Kidney (tissue), 14 donors: ENCODE data around the gene GATA2. TPM values are rescaled to one million over a fixed set of nuclear protein-coding genes. Genes with fewer than 3 reads are reported as not detected.

ENCODE experiments used
- DNase-seq, 5 donors: peaks; one replicate each; pipeline ENCODE4 v3.0.0-alpha.2; 2013 to 2020
- FAIRE-seq: peaks from 2 replicates; lab custom pipeline; 2012; peaks lifted over from hg19 to GRCh38; lab: Jason Lieb, UNC
- H3K27ac ChIP-seq, 2 donors: one replicate each; pipeline ENCODE4 v1.7.0; 2013; ENCODE audit warnings: low read depth in 2 of 2, low read length in 2 of 2, inconsistent platforms in 1 of 2
- H3K27me3 ChIP-seq: one replicate; pipeline ENCODE4 v1.7.1; 2013; ENCODE audit warnings: low read length, inconsistent platforms; ENCODE audit not compliant: control insufficient read depth, insufficient read depth
- H3K36me3 ChIP-seq, 3 donors: one replicate each; pipeline versions ENCODE4 v1.7.0 to v1.7.1; 2013; ENCODE audit warnings: low read length in 3 of 3, control low read depth in 1 of 3, inconsistent platforms in 1 of 3; ENCODE audit not compliant: insufficient read depth in 3 of 3, control insufficient read depth in 2 of 3
- H3K4me1 ChIP-seq, 3 donors: one replicate each; pipeline versions ENCODE4 v1.7.0 to v1.7.1; 2013; ENCODE audit warnings: low read length in 3 of 3, inconsistent platforms in 1 of 3, low read depth in 1 of 3; ENCODE audit not compliant: control insufficient read depth in 2 of 3, insufficient read depth in 2 of 3
- H3K4me3 ChIP-seq, 3 donors: one replicate each; pipeline versions ENCODE4 v1.7.0 to v1.8.1; 2013; ENCODE audit warnings: low read length in 3 of 3, control low read depth in 1 of 3, inconsistent platforms in 1 of 3
- H3K9ac ChIP-seq, 3 donors: one replicate each; pipeline versions ENCODE4 v1.7.0 to v1.7.1; 2013; ENCODE audit warnings: low read length in 3 of 3, control low read depth in 1 of 3, inconsistent platforms in 1 of 3
- H3K9me3 ChIP-seq, 3 donors: one replicate each; pipeline versions ENCODE4 v1.7.0 to v1.7.1; 2013; ENCODE audit warnings: low read length in 3 of 3, control low read depth in 1 of 3, inconsistent platforms in 1 of 3; ENCODE audit not compliant: control insufficient read depth in 2 of 3, insufficient read depth in 1 of 3
- intact Hi-C: fragments of 100-400 bp; cut with DNase I; formaldehyde crosslinking; loops from one replicate; pipeline ENCODE4 v1.11.1; 2022
- polyA plus RNA-seq: library from polyadenylated mRNA; stranded (reverse); fragments of 350-450 nt; fragmentation: Illumina TruSeq; extraction: RNeasy Lipid Tissue Mini Kit (QIAGEN cat#74804); gene quantifications from one replicate; pipeline ENCODE4 v1.2.3, GENCODE V29; 2014; ENCODE audit warnings: low read depth, low replicate concordance; ENCODE audit not compliant: insufficient read depth
- total RNA-seq: library from RNA; stranded (reverse); fragmentation: NEBNext Ultra II Directional; extraction: Animal tissue kit (Norgen Biotek cat#: 25700); gene quantifications from one replicate; pipeline ENCODE4 v1.2.1, GENCODE V29; 2021
- TF ChIP-seq, protein P1 (sequence below): IDR thresholded peaks from 3 replicates; pipeline ENCODE4 v1.5.1; 2012; ENCODE audit warnings: mild to moderate bottlenecking, moderate library complexity, borderline replicate concordance; ENCODE audit not compliant: insufficient read depth; ENCODE audit errors: extremely low read depth
- donor health status: control.
- donor health status: control.
- donor health status: control.
- donor health status: control.
- donor health status: control.
- donor health status: DM: yes; HTN: yes; CAD: no.
- donor health status: Normal renal cell carcinoma (clear cell type).

GATA2 gene
- total and polyA plus RNA-seq, 2 donors from 2014 or later: 22.9 to 31.4 TPM

DNA sequence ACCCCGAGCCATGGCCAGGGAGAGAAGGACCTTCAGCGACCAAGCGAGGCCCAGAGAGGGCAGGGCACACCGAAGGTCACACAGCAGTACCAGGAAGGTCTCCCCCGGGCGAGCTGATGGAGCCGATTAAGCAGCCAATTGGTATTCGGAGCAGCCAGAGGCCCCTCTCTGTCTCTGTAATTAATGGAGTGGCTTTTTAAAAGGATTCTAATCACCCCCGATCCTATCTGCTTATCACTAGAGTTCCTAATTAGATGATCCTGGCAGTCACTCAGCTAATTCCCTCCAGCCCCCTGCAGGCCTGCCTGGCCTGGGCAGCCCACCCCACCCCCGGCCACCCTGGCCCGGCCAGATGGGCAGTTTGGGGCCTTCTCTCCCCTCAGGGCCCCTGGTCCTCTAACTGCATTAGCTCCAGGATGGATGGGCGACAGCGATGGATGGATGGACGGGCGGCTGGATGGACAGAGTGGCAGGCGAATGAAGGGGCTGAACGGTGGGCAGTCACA lies 24.7 kb downstream of the GATA2 start:
- TF ChIP-seq, protein P1, sequence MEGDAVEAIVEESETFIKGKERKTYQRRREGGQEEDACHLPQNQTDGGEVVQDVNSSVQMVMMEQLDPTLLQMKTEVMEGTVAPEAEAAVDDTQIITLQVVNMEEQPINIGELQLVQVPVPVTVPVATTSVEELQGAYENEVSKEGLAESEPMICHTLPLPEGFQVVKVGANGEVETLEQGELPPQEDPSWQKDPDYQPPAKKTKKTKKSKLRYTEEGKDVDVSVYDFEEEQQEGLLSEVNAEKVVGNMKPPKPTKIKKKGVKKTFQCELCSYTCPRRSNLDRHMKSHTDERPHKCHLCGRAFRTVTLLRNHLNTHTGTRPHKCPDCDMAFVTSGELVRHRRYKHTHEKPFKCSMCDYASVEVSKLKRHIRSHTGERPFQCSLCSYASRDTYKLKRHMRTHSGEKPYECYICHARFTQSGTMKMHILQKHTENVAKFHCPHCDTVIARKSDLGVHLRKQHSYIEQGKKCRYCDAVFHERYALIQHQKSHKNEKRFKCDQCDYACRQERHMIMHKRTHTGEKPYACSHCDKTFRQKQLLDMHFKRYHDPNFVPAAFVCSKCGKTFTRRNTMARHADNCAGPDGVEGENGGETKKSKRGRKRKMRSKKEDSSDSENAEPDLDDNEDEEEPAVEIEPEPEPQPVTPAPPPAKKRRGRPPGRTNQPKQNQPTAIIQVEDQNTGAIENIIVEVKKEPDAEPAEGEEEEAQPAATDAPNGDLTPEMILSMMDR: no peak

GRCh38 chr3:128466840-128467541 lies 26.0 kb downstream of the GATA2 start, which contains the start of gene DNAJB8:
TSS of gene DNAJB8 (minus strand) at chr3:128466890. CDS start at chr3:128463245, 3,645 bp downstream.
- DNase-seq (no peak), FAIRE-seq (no peak)
- Histone ChIP-seq H3K9me3 (no peaks in the 10 kb centered on the region), H3K4me1 (no peaks in the 10 kb centered on the region), H3K27ac (no peak within 1 kb of the TSS), H3K4me3 (no peak within 1 kb of the TSS), H3K36me3 (no peaks in the 10 kb centered on the region), H3K27me3 (no peaks in the 10 kb centered on the region), H3K9ac (no peak within 1 kb of the TSS)
- TF ChIP-seq, protein P1: no peak
- intact Hi-C loops: no loop called here

More for the DNA sequence above, 24.7 kb downstream of the GATA2 start:
- Histone ChIP-seq H3K4me3 (no peak overlapping the region), H3K9me3 (no peaks in the 10 kb centered on the region), H3K4me1 (no peaks in the 10 kb centered on the region), H3K27me3 (no peaks in the 10 kb centered on the region), H3K36me3 (no peaks in the 10 kb centered on the region), H3K27ac (no peak overlapping the region), H3K9ac (no peak overlapping the region)
- intact Hi-C loops: no loop called here
- FAIRE-seq: no peak
- no peak for DNase-seq

GRCh38 chr3:128464702-128465101 lies 28.3 kb downstream of the GATA2 start:
- DNase-seq (no peak), FAIRE-seq (no peak)
- H3K27me3 ChIP-seq: no peaks in the 10 kb centered on the region
- H3K27ac ChIP-seq: no peak overlapping the region
- H3K9ac ChIP-seq: no peak overlapping the region
- intact Hi-C loops: no loop called here
- TF ChIP-seq, protein P1: no peak
- H3K9me3 ChIP-seq: no peaks in the 10 kb centered on the region
- no peaks in the 10 kb centered on the region for H3K36me3 ChIP-seq
- H3K4me1 ChIP-seq: no peaks in the 10 kb centered on the region
- no peak overlapping the region for H3K4me3 ChIP-seq
